Gastrocnemius medialis (tissue), 4 donors: ENCODE results near the gene S100A8. TPM values are rescaled to one million over a fixed set of nuclear protein-coding genes. Genes with fewer than 3 reads are reported as not detected.

Experiments used
- ATAC-seq, 2 donors: fragments of 150-250 bp; one replicate each; pipeline ENCODE4 v1.9.1; 2016
- DNase-seq, 2 donors: peaks; one replicate each; pipeline ENCODE4 v3.0.0-alpha.2; 2019
- H3K27ac ChIP-seq, 4 donors: fragments of 200-600 bp; sonication (generic); 1 replicate in 1 of 4; 2 replicates in 3 of 4; pipeline ENCODE4 v1.5.1; 2016 to 2018; ENCODE audit warnings: mild to moderate bottlenecking in 2 of 4, moderate library complexity in 1 of 4
- H3K27me3 ChIP-seq, 3 donors: fragments of 200-600 bp; sonication (generic) in 2 of 3; 1 replicate in 1 of 3; 2 replicates in 2 of 3; pipeline versions ENCODE4 v1.5.1 to v1.6.0; 2016 to 2019; ENCODE audit warnings: mild to moderate bottlenecking in 1 of 3, moderate library complexity in 1 of 3
- H3K36me3 ChIP-seq, 2 donors: fragments of 200-600 bp; sonication (generic) in 1 of 2; one replicate each; pipeline ENCODE4 v1.5.1; 2017 to 2018
- H3K4me1 ChIP-seq, 2 donors: fragments of 200-600 bp; sonication (generic) in 1 of 2; one replicate each; pipeline ENCODE4 v1.5.1; 2016 to 2017; ENCODE audit warnings: mild to moderate bottlenecking in 2 of 2
- H3K4me3 ChIP-seq, 4 donors: fragments of 200-600 bp; sonication (generic) in 3 of 4; 1 replicate in 1 of 4; 2 replicates in 3 of 4; pipeline ENCODE4 v1.5.1; 2016 to 2019; ENCODE audit warnings: mild to moderate bottlenecking in 2 of 4
- H3K9me3 ChIP-seq, 3 donors: fragments of 200-600 bp; sonication (generic) in 2 of 3; 1 replicate in 1 of 3; 2 replicates in 2 of 3; pipeline ENCODE4 v1.5.1; 2016 to 2019
- POLR2A ChIP-seq, 2 donors: fragments of 450-650 bp; IDR thresholded peaks; one replicate each; pipeline ENCODE4 v1.6.1; 2017; ENCODE audit warnings: antibody characterized with exemption in 2 of 2, mild to moderate bottlenecking in 2 of 2, moderate library complexity in 2 of 2
- in situ Hi-C, 4 donors: fragments of 200-750 bp; cut with MboI; loops; one replicate each; pipeline versions ENCODE4 v1.15.0 to v1.8.0; 2017; ENCODE audit warnings: low sequenced_read_pairs in 4 of 4
- intact Hi-C: fragments of 100-400 bp; cut with DNase I; formaldehyde crosslinking; loops from one replicate; pipeline ENCODE4 v1.15.1; 2023; ENCODE audit warnings: low total_unique reads
- total RNA-seq, 4 donors: library from RNA; depleted of rRNA; stranded (reverse); fragments of >200 nt; gene quantifications; one replicate each; pipeline versions ENCODE4 v1.1.0 to v1.2.3, GENCODE V29; 2016
- TF ChIP-seq, protein P1 (sequence below), 5 experiments: fragments of 450-650 bp in 3 of 5; fragments of 200-600 bp in 2 of 5; sonication (generic) in 2 of 5; IDR thresholded peaks in 4 of 5; conservative IDR thresholded peaks in 1 of 5; 1 replicate in 4 of 5; 2 replicates in 1 of 5; pipeline ENCODE4 v1.5.1; 2016 to 2019; ENCODE audit warnings: antibody characterized with exemption in 5 of 5, mild to moderate bottlenecking in 3 of 5, moderate library complexity in 3 of 5

The S100A8 gene
- total RNA-seq, 4 donors from 2014 or later = 4.2 to 41.6 (median 12.5) TPM

GRCh38 chr1:153356392-153357075, 34.3 kb downstream of the S100A8 start:
- intact Hi-C loops (loop anchor here (5.0 to 10.0 kb wide), 3 partner anchors 36 to 388 kb away; partner anchors contain the start of genes S100A2 and S100A8), in situ Hi-C loops (loop anchor here in 2 of 4 donors (10.0 to 25.0 kb wide), 3 partner anchors 138 to 656 kb away; partner anchors contain the start of gene INTS3 (in 1 of the 2))
- no peak for ATAC-seq
- TF ChIP-seq POLR2A (IDR thresholded peaks at IDR 0.05) = no peak
- TF ChIP-seq, protein P1, sequence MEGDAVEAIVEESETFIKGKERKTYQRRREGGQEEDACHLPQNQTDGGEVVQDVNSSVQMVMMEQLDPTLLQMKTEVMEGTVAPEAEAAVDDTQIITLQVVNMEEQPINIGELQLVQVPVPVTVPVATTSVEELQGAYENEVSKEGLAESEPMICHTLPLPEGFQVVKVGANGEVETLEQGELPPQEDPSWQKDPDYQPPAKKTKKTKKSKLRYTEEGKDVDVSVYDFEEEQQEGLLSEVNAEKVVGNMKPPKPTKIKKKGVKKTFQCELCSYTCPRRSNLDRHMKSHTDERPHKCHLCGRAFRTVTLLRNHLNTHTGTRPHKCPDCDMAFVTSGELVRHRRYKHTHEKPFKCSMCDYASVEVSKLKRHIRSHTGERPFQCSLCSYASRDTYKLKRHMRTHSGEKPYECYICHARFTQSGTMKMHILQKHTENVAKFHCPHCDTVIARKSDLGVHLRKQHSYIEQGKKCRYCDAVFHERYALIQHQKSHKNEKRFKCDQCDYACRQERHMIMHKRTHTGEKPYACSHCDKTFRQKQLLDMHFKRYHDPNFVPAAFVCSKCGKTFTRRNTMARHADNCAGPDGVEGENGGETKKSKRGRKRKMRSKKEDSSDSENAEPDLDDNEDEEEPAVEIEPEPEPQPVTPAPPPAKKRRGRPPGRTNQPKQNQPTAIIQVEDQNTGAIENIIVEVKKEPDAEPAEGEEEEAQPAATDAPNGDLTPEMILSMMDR (IDR thresholded peaks at IDR 0.05 in 4 of 5, conservative IDR thresholded peaks at IDR 0.05 in 1 of 5) = no peak
- no peak overlapping the region for H3K27ac ChIP-seq
- no peaks in the 10 kb centered on the region for H3K36me3 ChIP-seq
- no peaks in the 10 kb centered on the region for H3K27me3 ChIP-seq
- H3K9me3 ChIP-seq = no peaks in the 10 kb centered on the region
- H3K4me1 ChIP-seq = peaks cover 5 to 16% of the 10 kb centered on the region in 2 donors
- H3K4me3 ChIP-seq = no peak overlapping the region
- no peak for DNase-seq

DNA sequence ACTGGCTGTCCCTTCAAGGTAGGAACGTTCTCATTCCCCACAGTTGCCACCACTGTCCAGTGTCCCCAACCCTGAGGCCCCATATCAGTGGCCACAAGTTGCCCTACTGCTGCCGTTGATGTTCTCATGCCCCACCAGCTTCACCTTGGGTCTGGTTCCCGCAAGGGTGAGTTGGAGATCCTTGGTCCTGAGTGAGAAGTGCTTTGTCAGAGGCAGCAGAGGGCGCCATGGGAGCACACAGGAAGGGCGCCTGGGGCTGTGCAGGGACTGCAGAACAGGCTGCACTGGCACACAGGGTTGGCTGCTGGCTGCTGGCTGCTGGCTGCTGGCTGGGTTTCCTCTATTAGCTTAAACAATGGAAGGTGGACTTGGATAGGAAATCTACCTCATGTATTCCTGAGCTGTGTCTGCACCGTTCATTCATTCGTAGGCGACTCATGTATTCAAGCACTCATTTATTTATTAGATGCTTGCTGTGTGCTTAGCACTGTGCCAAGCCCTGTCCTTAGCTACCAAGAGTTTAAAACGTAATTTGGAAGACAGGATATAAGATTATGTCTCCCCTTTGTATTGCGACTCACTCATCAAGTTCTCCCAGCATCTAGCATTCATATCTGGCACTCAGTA, 35.3 kb downstream of the S100A8 start:
- TF ChIP-seq, protein P1 (IDR thresholded peaks at IDR 0.05 in 4 of 5, conservative IDR thresholded peaks at IDR 0.05 in 1 of 5) = peak; percentile 22 to 56 (median 53)
- TF ChIP-seq POLR2A (IDR thresholded peaks at IDR 0.05) = no peak
- Histone ChIP-seq H3K9me3 (no peaks in the 10 kb centered on the region), H3K27me3 (peaks cover 0 to 7% (median 4%) of the 10 kb centered on the region in 3 donors), H3K4me1 (peaks cover 5 to 16% of the 10 kb centered on the region in 2 donors), H3K27ac (no peak overlapping the region), H3K4me3 (no peak overlapping the region), H3K36me3 (no peaks in the 10 kb centered on the region)
- in situ Hi-C loops = loop anchor here in 2 of 4 donors (10.0 to 25.0 kb wide), 3 partner anchors 139 to 657 kb away; partner anchors contain the start of gene INTS3 (in 1 of the 2)
- DNase-seq (peak; percentile 53 to 66), ATAC-seq (peak; percentile 53 to 55)
- intact Hi-C loops = loop anchor here (5.0 to 10.0 kb wide), 3 partner anchors 37 to 389 kb away; partner anchors contain the start of genes S100A2 and S100A8

- intact Hi-C loops (loop anchor here (5.0 to 10.0 kb wide), 3 partner anchors 38 to 390 kb away; partner anchors contain the start of genes S100A2 and S100A8), in situ Hi-C loops (loop anchor here (5.0 to 25.0 kb wide), 5 partner anchors 138 to 658 kb away; partner anchors contain the start of gene INTS3 (in 1 of the 4))
- ATAC-seq (no peak), DNase-seq (no peak)
- H3K27ac ChIP-seq = no peak overlapping the region
- no peak overlapping the region for H3K4me3 ChIP-seq
- no peaks in the 10 kb centered on the region for H3K36me3 ChIP-seq
- TF ChIP-seq, protein P1 (IDR thresholded peaks at IDR 0.05 in 4 of 5, conservative IDR thresholded peaks at IDR 0.05 in 1 of 5) = no peak
- TF ChIP-seq POLR2A (IDR thresholded peaks at IDR 0.05) = no peak
- peaks cover 5 to 12% of the 10 kb centered on the region in 2 donors for H3K4me1 ChIP-seq
- no peaks in the 10 kb centered on the region for H3K9me3 ChIP-seq
- peaks cover under 1 to 7% (median 4%) of the 10 kb centered on the region in 3 donors for H3K27me3 ChIP-seq
Observed at GRCh38 chr1:153354515-153355193, 36.2 kb downstream of the S100A8 start.

GRCh38 chr1:153353226-153353947, 37.5 kb downstream of the S100A8 start:
- Histone ChIP-seq H3K36me3 (no peaks in the 10 kb centered on the region), H3K4me1 (peaks cover 5 to 12% of the 10 kb centered on the region in 2 donors), H3K27me3 (peaks cover 4 to 16% (median 7%) of the 10 kb centered on the region in 3 donors), H3K27ac (no peak overlapping the region), H3K9me3 (no peaks in the 10 kb centered on the region), H3K4me3 (no peak overlapping the region)
- DNase-seq = no peak
- in situ Hi-C loops (loop anchor here (5.0 to 25.0 kb wide), 5 partner anchors 139 to 659 kb away; partner anchors contain the start of gene INTS3 (in 1 of the 4)), intact Hi-C loops (loop anchor here (10.0 kb wide), 2 partner anchors 211 to 391 kb away; partner anchors contain the start of gene S100A2)
- ATAC-seq = no peak
- no peak for TF ChIP-seq POLR2A (IDR thresholded peaks at IDR 0.05)
- TF ChIP-seq, protein P1 (IDR thresholded peaks at IDR 0.05 in 4 of 5, conservative IDR thresholded peaks at IDR 0.05 in 1 of 5) = peak in 1 of 5 experiments; percentile 32
